Measurements from ENCODE around the gene CGB2. TPM values are rescaled to one million over a fixed set of nuclear protein-coding genes. Genes with fewer than 3 reads are reported as not detected.
"Not testable (repeated sequence)": the region's sequence is repeated elsewhere in the genome, so short reads cannot be mapped to it uniquely, and the experiment has no call there.

CGB2 gene
- total and polyA plus RNA-seq, 2 donors (not counting 1 experiment from before 2014, with no cell fraction given) = not detected

DNA sequence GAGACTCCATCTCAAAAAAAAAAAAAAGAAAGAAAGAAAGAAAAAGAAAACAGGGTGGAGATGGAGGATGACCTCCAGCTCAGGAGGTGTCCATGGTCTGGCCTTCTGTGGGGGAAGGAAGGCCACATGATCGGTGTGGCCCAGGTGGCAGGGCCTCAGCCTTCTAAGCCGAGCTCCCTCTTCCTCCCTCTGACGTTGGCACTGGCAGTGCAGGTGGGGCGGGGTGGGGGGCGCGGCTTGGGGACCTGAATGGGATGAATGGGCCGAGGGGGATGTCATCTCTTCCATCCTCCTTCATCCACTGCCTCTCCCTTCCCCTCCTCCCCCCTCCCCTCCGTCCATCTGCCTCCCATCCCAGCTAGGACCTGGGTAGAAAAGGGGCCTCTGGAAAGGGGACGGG is 8.0 kb downstream of the CGB2 start:
- DNase-seq; H3K9ac ChIP-seq (ENCODE audit: low read length); H3K4me1 ChIP-seq (ENCODE audit: control insufficient read depth in 2 of 2, insufficient read depth in 2 of 2, low read length in 2 of 2); H3K4me3 ChIP-seq (ENCODE audit: control extremely low read depth in 1 of 5, extremely low read depth in 1 of 5, insufficient read depth in 1 of 5, low read depth in 2 of 5, low read length in 4 of 5); H3K4me3 Mint-ChIP-seq; H3K27ac Mint-ChIP-seq; H3K79me2 ChIP-seq (ENCODE audit: control insufficient read depth, insufficient read depth, low read length); H3K4me2 ChIP-seq (replicated peaks; ENCODE audit: low read depth, low read length, poor library complexity, severe bottlenecking); H2AFZ ChIP-seq (ENCODE audit: insufficient read depth, low read depth, low read length, poor library complexity, severe bottlenecking); ATAC-seq (ENCODE audit: low read depth); H3K36me3 ChIP-seq (replicated peaks in 1 of 2; ENCODE audit: control extremely low read depth in 1 of 2, control insufficient read depth in 1 of 2, extremely low read depth in 1 of 2, insufficient read depth in 2 of 2, low read length in 1 of 2); H4K20me1 ChIP-seq (ENCODE audit: control insufficient read depth, insufficient read depth, low read length, poor library complexity, severe bottlenecking); POLR2A ChIA-PET; H3K9me3 Mint-ChIP-seq (ENCODE audit: insufficient read depth); H3K4me1 Mint-ChIP-seq; H3K27me3 ChIP-seq (replicated peaks in 1 of 4; ENCODE audit: control extremely low read depth in 1 of 4, control insufficient read depth in 3 of 4, insufficient read depth in 4 of 4, low read length in 3 of 4); intact Hi-C loops (cut with micrococcal nuclease); H3K9me3 ChIP-seq (ENCODE audit: control extremely low read depth in 1 of 3, control insufficient read depth in 2 of 3, insufficient read depth in 1 of 3, low read length in 2 of 3); H3K27ac ChIP-seq (ENCODE audit: low read length in 2 of 2); CTCF ChIA-PET: not testable (repeated sequence)
- peaks cover 12% of the 10 kb centered on the region for H3K27me3 Mint-ChIP-seq
- no CpG with 5 or more reads among the region's 9 CpGs for WGBS (ENCODE audit: insufficient coverage)

DNA sequence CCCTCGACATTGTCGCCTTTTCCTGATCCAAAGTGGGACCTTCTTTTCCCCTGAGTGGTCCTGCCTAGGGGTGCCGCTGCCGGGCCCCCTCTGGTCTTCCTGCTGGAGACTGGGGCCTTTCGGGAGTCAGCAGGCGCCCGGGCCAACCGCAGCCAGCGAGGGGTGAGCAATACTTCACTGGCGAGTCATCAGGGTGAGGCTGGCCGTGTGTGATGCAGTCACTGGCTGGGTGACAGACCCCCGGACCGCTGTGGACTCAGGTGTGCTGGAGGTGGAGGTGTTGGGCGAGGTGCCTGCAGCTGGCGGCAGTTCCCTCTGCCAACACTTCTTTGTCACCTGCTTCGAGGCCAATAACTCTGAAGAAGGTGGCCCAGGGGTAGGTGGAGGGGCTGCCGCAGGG is 10.5 kb downstream of the CGB2 start:
- H3K36me3 ChIP-seq (replicated peaks in 1 of 2; ENCODE audit: control extremely low read depth in 1 of 2, control insufficient read depth in 1 of 2, extremely low read depth in 1 of 2, insufficient read depth in 2 of 2, low read length in 1 of 2) = no peaks in the 10 kb centered on the region
- H3K4me2 ChIP-seq (replicated peaks; ENCODE audit: low read depth, low read length, poor library complexity, severe bottlenecking) = no peak overlapping the region
- no peaks in the 10 kb centered on the region for H3K79me2 ChIP-seq (ENCODE audit: control insufficient read depth, insufficient read depth, low read length)
- no peaks in the 10 kb centered on the region for H3K9me3 ChIP-seq (ENCODE audit: control extremely low read depth in 1 of 3, control insufficient read depth in 2 of 3, insufficient read depth in 1 of 3, low read length in 2 of 3)
- no peak overlapping the region for H3K27ac Mint-ChIP-seq
- no peak for ATAC-seq (ENCODE audit: low read depth)
- H3K27me3 Mint-ChIP-seq = peaks cover 9% of the 10 kb centered on the region
- no peaks in the 10 kb centered on the region for H3K4me1 ChIP-seq (ENCODE audit: control insufficient read depth in 2 of 2, insufficient read depth in 2 of 2, low read length in 2 of 2)
- no peak overlapping the region for H3K27ac ChIP-seq (ENCODE audit: low read length in 2 of 2)
- WGBS (ENCODE audit: insufficient coverage) = 94% methylated on average over 15 of the region's 17 CpGs
- ChIA-PET CTCF (no interaction called here), POLR2A (no interaction called here)
- intact Hi-C loops (cut with micrococcal nuclease) = no loop called here
- no peak for DNase-seq
- H3K4me3 Mint-ChIP-seq = no peak overlapping the region
- no peak overlapping the region for H2AFZ ChIP-seq (ENCODE audit: insufficient read depth, low read depth, low read length, poor library complexity, severe bottlenecking)
- H3K9me3 Mint-ChIP-seq (ENCODE audit: insufficient read depth) = no peaks in the 10 kb centered on the region
- TF ChIP-seq EZH2 (IDR thresholded peaks at IDR 0.05; ENCODE audit: borderline replicate concordance, insufficient read depth, low read depth, low read length, poor library complexity, severe bottlenecking) = no peak
- TF ChIP-seq, protein P1, sequence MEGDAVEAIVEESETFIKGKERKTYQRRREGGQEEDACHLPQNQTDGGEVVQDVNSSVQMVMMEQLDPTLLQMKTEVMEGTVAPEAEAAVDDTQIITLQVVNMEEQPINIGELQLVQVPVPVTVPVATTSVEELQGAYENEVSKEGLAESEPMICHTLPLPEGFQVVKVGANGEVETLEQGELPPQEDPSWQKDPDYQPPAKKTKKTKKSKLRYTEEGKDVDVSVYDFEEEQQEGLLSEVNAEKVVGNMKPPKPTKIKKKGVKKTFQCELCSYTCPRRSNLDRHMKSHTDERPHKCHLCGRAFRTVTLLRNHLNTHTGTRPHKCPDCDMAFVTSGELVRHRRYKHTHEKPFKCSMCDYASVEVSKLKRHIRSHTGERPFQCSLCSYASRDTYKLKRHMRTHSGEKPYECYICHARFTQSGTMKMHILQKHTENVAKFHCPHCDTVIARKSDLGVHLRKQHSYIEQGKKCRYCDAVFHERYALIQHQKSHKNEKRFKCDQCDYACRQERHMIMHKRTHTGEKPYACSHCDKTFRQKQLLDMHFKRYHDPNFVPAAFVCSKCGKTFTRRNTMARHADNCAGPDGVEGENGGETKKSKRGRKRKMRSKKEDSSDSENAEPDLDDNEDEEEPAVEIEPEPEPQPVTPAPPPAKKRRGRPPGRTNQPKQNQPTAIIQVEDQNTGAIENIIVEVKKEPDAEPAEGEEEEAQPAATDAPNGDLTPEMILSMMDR (IDR thresholded peaks at IDR 0.05) = no peak
- H3K4me3 ChIP-seq (ENCODE audit: control extremely low read depth in 1 of 5, extremely low read depth in 1 of 5, insufficient read depth in 1 of 5, low read depth in 2 of 5, low read length in 4 of 5) = no peak overlapping the region
- H3K9ac ChIP-seq (ENCODE audit: low read length) = no peak overlapping the region
- no peaks in the 10 kb centered on the region for H4K20me1 ChIP-seq (ENCODE audit: control insufficient read depth, insufficient read depth, low read length, poor library complexity, severe bottlenecking)
- no peaks in the 10 kb centered on the region for H3K27me3 ChIP-seq (replicated peaks in 1 of 4; ENCODE audit: control extremely low read depth in 1 of 4, control insufficient read depth in 3 of 4, insufficient read depth in 4 of 4, low read length in 3 of 4)
- no peaks in the 10 kb centered on the region for H3K4me1 Mint-ChIP-seq

DNA sequence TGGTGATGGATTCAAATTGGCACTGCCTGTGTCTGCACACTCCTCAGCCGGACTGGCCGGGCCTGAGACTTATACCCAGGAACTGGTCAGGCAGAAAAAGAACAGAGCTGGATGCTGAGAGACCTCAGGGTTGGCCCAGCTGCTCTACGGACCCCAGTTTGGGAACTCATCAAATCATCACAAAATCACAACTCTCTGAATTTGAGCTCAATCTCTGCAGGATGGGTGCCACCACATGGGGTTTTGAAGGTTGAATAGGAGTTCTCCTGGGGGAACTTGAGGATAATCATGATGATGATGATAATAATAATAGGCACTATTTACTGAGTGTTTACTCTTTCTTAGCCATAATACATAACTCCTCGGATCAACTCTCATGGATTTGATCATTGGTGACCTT is 11.0 kb downstream of the CGB2 start:
- H3K4me3 Mint-ChIP-seq; H3K4me1 ChIP-seq (ENCODE audit: control insufficient read depth in 2 of 2, insufficient read depth in 2 of 2, low read length in 2 of 2); CTCF ChIA-PET; H3K9me3 ChIP-seq (ENCODE audit: control extremely low read depth in 1 of 3, control insufficient read depth in 2 of 3, insufficient read depth in 1 of 3, low read length in 2 of 3); H3K79me2 ChIP-seq (ENCODE audit: control insufficient read depth, insufficient read depth, low read length); DNase-seq; H2AFZ ChIP-seq (ENCODE audit: insufficient read depth, low read depth, low read length, poor library complexity, severe bottlenecking); POLR2A ChIA-PET; H3K4me2 ChIP-seq (replicated peaks; ENCODE audit: low read depth, low read length, poor library complexity, severe bottlenecking); H3K27me3 ChIP-seq (replicated peaks in 1 of 4; ENCODE audit: control extremely low read depth in 1 of 4, control insufficient read depth in 3 of 4, insufficient read depth in 4 of 4, low read length in 3 of 4); H3K4me3 ChIP-seq (ENCODE audit: control extremely low read depth in 1 of 5, extremely low read depth in 1 of 5, insufficient read depth in 1 of 5, low read depth in 2 of 5, low read length in 4 of 5); H3K36me3 ChIP-seq (replicated peaks in 1 of 2; ENCODE audit: control extremely low read depth in 1 of 2, control insufficient read depth in 1 of 2, extremely low read depth in 1 of 2, insufficient read depth in 2 of 2, low read length in 1 of 2); H4K20me1 ChIP-seq (ENCODE audit: control insufficient read depth, insufficient read depth, low read length, poor library complexity, severe bottlenecking); H3K27me3 Mint-ChIP-seq; H3K4me1 Mint-ChIP-seq; H3K9ac ChIP-seq (ENCODE audit: low read length); H3K27ac ChIP-seq (ENCODE audit: low read length in 2 of 2); H3K27ac Mint-ChIP-seq; intact Hi-C loops (cut with micrococcal nuclease); H3K9me3 Mint-ChIP-seq (ENCODE audit: insufficient read depth); ATAC-seq (ENCODE audit: low read depth): not testable (repeated sequence)
- no CpG with 5 or more reads among the region's 4 CpGs for WGBS (ENCODE audit: insufficient coverage)

Data from B cell (primary cell).